OCI-LY7 (cell line): Measurements from ENCODE around the gene NLGN1.

Source experiments
- EZH2phosphoT487 ChIP-seq: fragments of 200-600 bp; sonication (generic); IDR thresholded peaks from 2 replicates; pipeline ENCODE4 v1.6.1; 2018; ENCODE audit warnings: low read depth, borderline replicate concordance, mild to moderate bottlenecking, mixed run types, antibody characterized with exemption, low read length, moderate library complexity, mixed read lengths
- TF ChIP-seq, protein P1 (sequence below): fragments of 200-600 bp; sonication (generic); conservative IDR thresholded peaks from 2 replicates; pipeline ENCODE4 v1.5.1; 2014; ENCODE audit warnings: mild to moderate bottlenecking, antibody characterized with exemption, low read length, moderate library complexity, mixed read lengths

DNA sequence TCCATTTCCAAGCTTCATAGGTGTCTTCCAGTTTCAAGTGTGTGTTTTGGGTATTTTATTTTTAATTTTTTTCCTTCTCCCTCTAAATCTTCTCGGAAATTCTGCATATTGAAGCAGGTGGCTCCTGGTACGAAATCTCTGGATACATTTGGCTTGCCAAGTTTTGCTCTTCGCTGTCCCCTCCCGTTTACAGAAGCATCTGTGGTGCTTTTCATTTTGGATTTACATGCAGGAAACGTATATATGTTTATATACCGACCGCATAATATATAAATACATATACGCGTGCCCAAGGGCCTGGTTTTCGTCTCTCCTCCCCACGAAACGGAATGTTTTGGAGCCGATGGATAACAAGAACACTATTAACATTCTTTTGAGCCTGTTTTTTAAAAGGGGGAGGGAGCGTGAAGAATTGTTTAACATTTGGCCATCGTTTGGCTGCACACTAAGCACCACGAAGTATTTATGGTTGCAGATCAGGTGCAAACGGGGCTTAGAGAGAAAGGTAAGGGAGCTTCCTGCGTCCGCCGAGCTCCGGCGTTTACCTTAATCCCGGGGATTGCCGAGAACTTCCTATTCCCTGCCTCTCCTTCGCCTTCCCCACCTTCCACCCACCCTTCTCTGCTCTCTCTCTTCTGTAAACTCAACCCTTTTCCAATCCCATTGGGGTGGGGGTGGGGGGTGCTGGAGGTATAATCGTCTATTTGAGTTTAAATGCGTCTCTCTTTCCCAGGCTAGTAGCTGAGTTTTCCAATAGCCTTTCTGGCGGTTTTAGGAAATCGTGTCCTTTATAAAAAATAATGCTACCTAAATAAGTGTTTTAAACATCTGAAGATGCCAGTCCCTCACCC lies 1.1 kb upstream of the NLGN1 start:
- TF ChIP-seq, protein P1, sequence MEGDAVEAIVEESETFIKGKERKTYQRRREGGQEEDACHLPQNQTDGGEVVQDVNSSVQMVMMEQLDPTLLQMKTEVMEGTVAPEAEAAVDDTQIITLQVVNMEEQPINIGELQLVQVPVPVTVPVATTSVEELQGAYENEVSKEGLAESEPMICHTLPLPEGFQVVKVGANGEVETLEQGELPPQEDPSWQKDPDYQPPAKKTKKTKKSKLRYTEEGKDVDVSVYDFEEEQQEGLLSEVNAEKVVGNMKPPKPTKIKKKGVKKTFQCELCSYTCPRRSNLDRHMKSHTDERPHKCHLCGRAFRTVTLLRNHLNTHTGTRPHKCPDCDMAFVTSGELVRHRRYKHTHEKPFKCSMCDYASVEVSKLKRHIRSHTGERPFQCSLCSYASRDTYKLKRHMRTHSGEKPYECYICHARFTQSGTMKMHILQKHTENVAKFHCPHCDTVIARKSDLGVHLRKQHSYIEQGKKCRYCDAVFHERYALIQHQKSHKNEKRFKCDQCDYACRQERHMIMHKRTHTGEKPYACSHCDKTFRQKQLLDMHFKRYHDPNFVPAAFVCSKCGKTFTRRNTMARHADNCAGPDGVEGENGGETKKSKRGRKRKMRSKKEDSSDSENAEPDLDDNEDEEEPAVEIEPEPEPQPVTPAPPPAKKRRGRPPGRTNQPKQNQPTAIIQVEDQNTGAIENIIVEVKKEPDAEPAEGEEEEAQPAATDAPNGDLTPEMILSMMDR, result no peak
- TF ChIP-seq EZH2phosphoT487, result no peak
